ENCODE data around the gene HERC2.

Gene HERC2

DNA sequence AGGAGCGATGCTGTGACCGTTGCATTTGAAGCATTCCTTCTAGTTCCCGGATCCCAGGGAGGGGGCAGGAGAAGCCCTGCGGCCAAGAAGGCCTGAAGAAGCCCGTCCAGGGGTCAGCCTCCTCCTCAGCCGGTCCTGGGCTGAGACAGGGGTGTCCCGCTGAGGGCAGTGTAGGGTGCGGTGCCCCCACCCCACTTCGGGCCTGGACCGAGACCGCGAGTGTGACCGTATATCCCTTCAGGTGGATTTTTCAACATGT, 225.6 kb downstream of the HERC2 start:
- no peak for DNase-seq

- no peak for DNase-seq
These were observed 227.1 kb downstream of the HERC2 start for GRCh38 chr15:28094732-28095521.

DNA sequence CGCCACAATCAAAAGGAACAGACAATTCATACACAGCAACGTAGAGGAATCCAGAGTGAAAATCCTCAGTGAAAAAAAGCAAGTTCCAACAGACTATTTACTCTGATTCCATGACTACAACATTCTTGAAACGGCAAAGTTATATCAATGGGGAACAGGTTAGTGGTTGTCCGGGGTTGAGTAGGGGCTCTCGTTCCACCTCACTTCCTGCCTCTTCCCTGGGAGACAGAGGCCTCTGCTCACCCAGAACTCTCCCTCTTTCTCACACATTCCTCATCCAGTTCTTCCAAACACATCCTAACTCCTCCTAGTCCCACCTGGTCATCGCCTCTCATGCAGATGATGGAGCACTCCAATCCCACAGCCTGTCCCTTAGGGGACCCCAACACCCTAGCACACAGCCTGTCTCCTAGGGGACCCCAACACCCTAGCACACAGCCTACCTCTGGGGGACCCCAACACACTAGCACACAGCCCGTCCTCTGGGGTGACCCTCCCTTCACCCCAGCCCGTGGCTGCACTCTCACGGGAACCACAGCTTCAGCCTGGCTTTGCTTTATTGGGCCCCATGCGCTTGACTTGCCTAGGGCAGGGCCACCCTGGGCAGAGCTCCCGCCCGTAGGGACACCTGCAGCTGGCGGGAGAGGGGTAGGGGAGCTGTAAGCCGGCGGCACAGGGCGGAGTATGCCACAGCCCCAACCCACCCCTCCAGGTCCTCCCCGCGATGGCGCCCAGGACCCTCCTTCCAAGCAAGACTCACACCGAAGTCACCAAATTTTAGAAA, 228.0 kb downstream of the HERC2 start:
- DNase-seq: no peak

DNA sequence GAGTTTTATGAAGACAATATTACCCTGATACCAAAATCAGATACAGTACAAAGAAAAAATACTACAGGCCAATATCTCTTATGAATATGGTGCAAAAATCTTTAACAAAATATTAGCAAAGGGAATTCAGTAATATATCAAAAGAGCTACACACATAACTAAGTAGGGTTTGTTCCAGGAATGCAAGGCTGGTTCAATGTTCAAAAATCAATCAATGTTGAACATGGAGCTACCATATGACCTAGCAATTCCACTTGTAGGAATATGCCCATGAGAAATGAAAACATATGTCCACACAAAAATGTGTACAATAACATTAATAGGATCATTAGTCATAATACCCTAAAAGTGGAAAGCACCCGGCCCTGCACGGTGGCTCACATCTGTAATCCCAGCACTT, 230.7 kb downstream of the HERC2 start:
- no peak for DNase-seq

DNA sequence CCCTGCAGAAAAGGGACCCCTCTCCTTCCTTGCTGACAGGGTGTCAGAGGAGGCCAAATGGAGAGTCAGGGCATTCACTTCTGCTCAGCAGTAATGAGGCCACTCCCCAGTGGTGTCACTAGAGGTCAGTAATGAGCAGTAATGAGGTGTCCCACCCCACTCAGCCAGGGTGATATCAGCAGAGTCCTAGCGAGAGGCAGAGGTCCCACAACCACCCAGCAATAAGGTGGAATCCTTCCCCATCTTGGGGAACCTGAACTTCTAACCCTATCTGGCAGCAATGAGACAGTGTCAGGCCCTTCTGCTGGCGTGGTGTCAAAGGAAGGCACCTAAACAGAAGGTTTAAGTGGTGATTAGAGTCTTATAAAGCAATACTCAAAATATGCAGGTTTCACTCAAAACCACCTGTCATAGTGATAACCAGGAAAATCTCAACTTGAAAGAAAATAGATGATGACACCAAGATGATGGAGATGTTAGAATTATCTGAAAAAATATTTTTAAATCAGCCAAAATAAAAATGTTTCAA, 235.7 kb downstream of the HERC2 start:
- peak; percentile 60 for DNase-seq

DNA sequence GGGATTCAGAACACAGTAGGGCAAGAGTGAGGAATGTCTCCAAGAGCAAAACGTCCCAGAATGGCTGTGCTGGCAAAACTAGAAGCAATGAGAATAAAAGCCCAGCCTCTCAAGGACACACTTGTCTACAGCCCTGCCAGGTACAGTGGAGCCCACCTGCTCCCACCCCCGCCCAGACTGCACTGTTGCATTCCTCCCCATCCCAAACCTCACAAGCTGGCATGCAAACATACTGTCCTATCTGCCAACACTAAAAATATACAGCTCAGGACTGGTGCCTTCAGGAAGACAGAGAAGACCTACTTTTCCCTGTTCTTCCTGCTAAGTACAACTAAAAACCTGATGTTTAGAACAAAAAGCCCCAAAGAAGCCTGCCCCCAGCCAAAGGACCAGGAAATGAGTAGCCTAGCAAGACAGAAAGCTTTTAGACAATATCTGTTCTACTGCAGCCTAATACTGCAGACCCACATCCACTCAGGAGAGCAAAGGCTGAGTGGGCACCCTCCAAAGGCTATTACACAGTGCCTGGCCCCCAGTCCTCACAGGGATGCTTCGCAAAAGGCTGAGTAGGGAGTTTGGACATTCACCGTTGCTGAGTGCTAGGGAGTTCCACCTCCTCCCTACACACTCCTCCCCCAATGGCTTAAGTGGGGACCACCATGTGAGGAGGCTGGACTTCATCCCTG, 236.3 kb downstream of the HERC2 start:
- DNase-seq: no peak

GRCh38 chr15:28084547-28084946, 237.4 kb downstream of the HERC2 start:
- peak; percentile 26 for DNase-seq

DNA sequence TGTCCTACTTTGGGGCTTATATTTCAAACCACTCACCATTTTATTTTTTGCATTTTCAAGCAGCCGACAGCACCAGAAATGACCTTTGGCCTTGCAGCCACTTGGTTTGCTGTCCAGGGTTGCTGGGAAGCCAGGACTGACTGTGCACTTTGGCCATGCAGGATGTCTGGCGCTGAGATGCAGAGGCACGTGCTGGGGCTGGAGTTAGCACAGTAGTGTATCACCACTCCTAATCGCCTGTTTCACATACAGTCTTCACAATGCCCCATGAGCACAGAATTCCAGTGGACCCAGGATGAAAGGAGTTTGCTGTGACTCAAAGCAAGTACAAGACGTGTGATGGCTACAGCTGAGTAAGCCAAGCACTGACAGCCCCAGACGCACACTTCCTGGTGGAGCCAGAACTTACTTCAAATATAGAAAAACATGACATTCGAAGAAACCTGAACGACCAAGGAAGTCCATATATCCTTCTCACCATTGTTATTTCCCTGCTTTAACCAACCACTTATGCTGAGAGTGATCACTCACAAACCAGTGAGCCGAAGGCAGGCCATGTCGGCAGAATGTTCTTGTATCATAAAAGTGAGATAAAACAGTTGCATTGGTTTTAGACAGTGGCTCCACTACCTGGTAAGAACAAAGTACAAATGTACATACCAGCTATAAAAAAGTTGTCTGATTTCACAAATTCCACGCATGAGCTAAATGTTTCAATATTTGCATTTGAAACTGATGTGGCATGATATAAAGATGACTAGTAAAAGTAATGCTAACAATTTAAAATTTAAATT, 238.9 kb downstream of the HERC2 start:
- no peak for DNase-seq

DNA sequence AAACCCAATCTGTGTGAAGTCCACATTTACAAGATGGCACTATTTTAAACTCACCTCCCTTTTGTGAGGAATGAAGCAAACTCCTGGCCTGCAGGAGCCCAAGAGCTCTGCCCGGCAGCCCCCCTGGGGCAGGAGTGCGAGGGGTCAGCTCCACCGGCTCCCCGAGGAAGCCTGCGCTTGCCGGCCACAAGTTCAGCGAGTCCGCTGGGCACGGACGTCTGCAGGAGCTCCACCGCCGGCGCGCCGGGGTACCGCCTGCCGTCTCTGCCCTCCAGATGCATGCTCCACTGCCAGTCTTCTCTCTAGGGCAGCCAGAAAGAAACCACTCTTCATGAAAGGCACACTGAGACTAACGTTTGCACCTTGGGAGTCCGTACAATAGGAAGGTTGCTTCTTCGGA, 240.4 kb downstream of the HERC2 start:
- DNase-seq: no peak

GRCh38 chr15:28080386-28080785, 241.6 kb downstream of the HERC2 start:
- peak; percentile 26 for DNase-seq

DNA sequence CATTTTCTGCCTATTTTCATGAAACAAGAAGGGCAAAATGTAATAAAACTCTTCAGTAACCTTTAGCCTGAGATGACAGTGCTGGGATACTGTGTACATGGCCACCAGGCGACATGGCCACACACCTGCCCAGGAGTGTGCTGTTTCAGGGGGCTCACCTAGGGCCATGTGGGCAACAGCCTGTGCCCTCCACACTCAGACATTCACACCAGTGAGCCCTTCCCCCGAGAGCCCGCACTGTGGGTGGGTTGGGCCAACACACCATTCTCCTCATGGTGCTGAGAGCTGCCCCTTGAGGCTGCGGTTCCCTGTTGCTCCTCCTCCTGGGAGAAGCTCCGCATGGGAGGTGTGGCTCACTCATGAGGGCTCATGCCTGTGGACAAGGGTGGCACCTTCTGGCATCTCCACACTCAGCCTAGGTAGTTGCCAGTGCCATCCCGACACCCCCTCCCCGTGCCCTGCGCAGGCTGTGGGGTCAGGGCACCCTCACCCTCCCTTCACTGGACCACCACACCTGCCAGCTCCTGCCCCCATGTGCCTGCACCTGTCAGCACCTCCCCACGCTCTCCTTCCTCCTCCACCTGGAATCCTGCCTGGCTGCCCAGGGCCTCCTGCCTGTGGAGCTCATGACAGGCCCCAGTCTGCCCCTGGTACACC, 242.5 kb downstream of the HERC2 start:
- no peak for DNase-seq

GRCh38 chr15:28078191-28078719, 243.7 kb downstream of the HERC2 start:
- no peak for DNase-seq

- DNase-seq: no peak
These were observed 246.4 kb downstream of the HERC2 start for GRCh38 chr15:28075573-28075972.

DNA sequence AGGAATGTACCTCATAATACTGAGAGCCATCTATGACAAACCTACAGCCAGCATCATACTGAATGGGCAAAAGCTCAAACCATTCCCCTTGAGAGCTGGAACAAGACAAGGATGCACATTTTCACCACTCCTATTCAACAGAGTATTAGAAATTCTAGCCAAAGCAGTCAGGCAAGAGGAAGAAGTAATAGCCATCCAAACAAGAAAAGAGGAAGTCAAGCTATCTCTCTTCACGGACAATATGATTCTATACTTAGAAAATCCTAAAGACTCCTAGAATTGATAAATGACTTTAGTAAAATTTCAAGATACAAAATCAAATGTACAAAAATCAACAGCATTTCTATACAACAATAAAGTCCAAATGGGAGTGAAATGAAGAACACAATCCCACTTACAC, 253.0 kb downstream of the HERC2 start:
- no peak for DNase-seq

DNA sequence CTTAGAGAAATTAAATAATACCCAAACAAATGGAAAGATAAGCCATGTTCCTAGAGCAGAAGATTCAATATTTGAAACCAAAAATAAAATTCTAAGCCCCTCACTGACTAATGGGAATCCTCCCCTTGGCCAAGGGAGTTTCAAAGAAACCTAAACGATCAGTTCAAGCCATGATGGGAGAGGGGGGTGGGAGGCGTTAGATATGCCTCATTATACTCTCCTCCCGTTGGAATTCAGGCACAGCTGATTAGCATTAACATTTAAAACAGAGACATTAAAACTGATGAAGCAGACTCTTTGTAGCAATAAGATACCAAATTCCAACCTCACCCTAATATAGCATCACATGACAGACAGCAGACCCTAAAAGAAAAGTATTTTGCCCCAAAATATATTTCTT, 255.7 kb downstream of the HERC2 start:
- DNase-seq: no peak

Measured in fibroblast of skin of back (primary cell).